Natural killer cell (primary cell): ENCODE data around the gene IST1. TPM values are rescaled to one million over a fixed set of nuclear protein-coding genes. Genes with fewer than 3 reads are reported as not detected.

ENCODE experiments used
- ATAC-seq, 3 donors: fragments of 150-1000 bp in 2 of 3; fragments of 200-7000 bp in 1 of 3; cut with Tn5 transposase; 1 replicate in 1 of 3; 2 replicates in 2 of 3; pipeline ENCODE4 v1.10.0; 2021; ENCODE audit warnings: mild to moderate bottlenecking in 2 of 3, moderate library complexity in 2 of 3
- DNase-seq, 2 donors: peaks; one replicate each; pipeline versions ENCODE4 v3.0.0 to v3.0.0-alpha.2; 2013 to 2021; ENCODE audit warnings: mixed read lengths in 1 of 2
- H3K27ac ChIP-seq: one replicate; pipeline ENCODE4 v1.5.1; 2013; ENCODE audit warnings: mild to moderate bottlenecking, low read length
- H3K27me3 ChIP-seq: one replicate; pipeline ENCODE4 v1.6.1; 2013; ENCODE audit warnings: low read length; ENCODE audit not compliant: control insufficient read depth, insufficient read depth
- H3K36me3 ChIP-seq: one replicate; pipeline ENCODE4 v1.6.1; 2013; ENCODE audit warnings: low read length; ENCODE audit not compliant: control insufficient read depth, insufficient read depth
- H3K4me1 ChIP-seq: one replicate; pipeline ENCODE4 v1.6.1; 2013; ENCODE audit warnings: low read length; ENCODE audit not compliant: control insufficient read depth, insufficient read depth
- H3K4me3 ChIP-seq: one replicate; pipeline ENCODE4 v1.5.1; 2013; ENCODE audit warnings: low read length
- H3K9me3 ChIP-seq: one replicate; pipeline ENCODE4 v1.6.1; 2013; ENCODE audit warnings: low read length; ENCODE audit not compliant: control insufficient read depth, insufficient read depth
- H3K27ac Mint-ChIP-seq, 2 donors: one replicate each; pipeline ENCODE4 v1.8.0; 2022; ENCODE audit warnings: mild to moderate bottlenecking in 2 of 2, mixed read lengths in 2 of 2, moderate library complexity in 1 of 2
- H3K27me3 Mint-ChIP-seq, 2 donors: one replicate each; pipeline ENCODE4 v1.8.0; 2022; ENCODE audit warnings: low read depth in 2 of 2, mixed read lengths in 2 of 2
- H3K36me3 Mint-ChIP-seq: one replicate; pipeline ENCODE4 v1.8.0; 2022; ENCODE audit warnings: mixed read lengths
- H3K4me1 Mint-ChIP-seq, 2 donors: one replicate each; pipeline ENCODE4 v1.8.0; 2022; ENCODE audit warnings: mixed read lengths in 2 of 2
- H3K4me3 Mint-ChIP-seq: one replicate; pipeline ENCODE4 v1.8.0; 2022; ENCODE audit warnings: mild to moderate bottlenecking, moderate library complexity, mixed read lengths
- H3K9me3 Mint-ChIP-seq, 2 donors: one replicate each; pipeline ENCODE4 v1.8.0; 2022; ENCODE audit warnings: mixed read lengths in 2 of 2
- whole genome bisulfite sequencing: methylation state at CpG from one replicate; pipeline ENCODE4 v1.1.7; 2013; ENCODE audit warnings: missing lambda C conversion rate; ENCODE audit not compliant: insufficient coverage; 5-methylcytosine and 5-hydroxymethylcytosine counted together
- intact Hi-C: fragments of 100-400 bp; cut with micrococcal nuclease; formaldehyde crosslinking; loops from one replicate; pipeline ENCODE4 v1.14.2; 2022
- total RNA-seq, 4 donors: library from RNA; stranded (reverse); fragments of 120-200 nt in 1 of 4; gene quantifications; one replicate each; pipeline versions ENCODE4 v1.2.3 to v1.2.4, GENCODE V29; 2013 to 2022
- TF ChIP-seq, protein P1 (sequence below): fragments of 200-600 bp; IDR thresholded peaks from one replicate; pipeline ENCODE4 v1.8.0; 2022; ENCODE audit warnings: antibody characterized with exemption

The IST1 gene
- total RNA-seq, 3 donors from 2014 or later (not counting 1 experiment from before 2014, with no cell fraction given): 363 to 391 (median 378) TPM

DNA sequence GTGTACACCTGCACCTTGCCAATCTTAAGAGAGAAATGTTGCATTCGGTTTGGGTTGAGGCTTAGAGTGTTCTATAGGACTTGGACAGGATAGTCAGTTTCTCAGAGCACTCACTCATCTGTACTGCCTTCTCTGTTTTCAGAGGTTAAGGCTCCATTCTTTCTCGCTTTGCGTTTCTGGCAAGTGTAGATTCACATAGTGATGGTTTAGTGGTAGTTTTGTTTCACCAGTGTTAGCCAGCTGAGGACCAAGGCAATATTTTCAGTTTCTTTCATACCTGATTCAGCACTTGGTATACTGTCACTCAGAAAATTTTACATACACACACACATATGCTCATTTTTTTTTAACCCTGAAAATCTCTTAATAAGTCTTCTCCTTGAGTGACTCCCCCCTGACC is 48.2 kb upstream of the IST1 start:
- Histone ChIP-seq H3K27ac (no peak overlapping the region), H3K27me3 (no peaks in the 10 kb centered on the region), H3K4me3 (no peak overlapping the region), H3K4me1 (peaks cover 13% of the 10 kb centered on the region), H3K9me3 (no peaks in the 10 kb centered on the region), H3K36me3 (peaks cover 35% of the 10 kb centered on the region)
- Mint-ChIP-seq H3K9me3 (no peaks in the 10 kb centered on the region), H3K4me1 (peaks cover 30 to 45% of the 10 kb centered on the region in 2 donors), H3K27me3 (no peaks in the 10 kb centered on the region), H3K27ac (peak overlapping the region; percentile 94 to 97), H3K4me3 (peak overlapping the region; percentile 94), H3K36me3 (peaks cover 7% of the 10 kb centered on the region)
- no peak for ATAC-seq
- DNase-seq: no peak
- TF ChIP-seq, protein P1, sequence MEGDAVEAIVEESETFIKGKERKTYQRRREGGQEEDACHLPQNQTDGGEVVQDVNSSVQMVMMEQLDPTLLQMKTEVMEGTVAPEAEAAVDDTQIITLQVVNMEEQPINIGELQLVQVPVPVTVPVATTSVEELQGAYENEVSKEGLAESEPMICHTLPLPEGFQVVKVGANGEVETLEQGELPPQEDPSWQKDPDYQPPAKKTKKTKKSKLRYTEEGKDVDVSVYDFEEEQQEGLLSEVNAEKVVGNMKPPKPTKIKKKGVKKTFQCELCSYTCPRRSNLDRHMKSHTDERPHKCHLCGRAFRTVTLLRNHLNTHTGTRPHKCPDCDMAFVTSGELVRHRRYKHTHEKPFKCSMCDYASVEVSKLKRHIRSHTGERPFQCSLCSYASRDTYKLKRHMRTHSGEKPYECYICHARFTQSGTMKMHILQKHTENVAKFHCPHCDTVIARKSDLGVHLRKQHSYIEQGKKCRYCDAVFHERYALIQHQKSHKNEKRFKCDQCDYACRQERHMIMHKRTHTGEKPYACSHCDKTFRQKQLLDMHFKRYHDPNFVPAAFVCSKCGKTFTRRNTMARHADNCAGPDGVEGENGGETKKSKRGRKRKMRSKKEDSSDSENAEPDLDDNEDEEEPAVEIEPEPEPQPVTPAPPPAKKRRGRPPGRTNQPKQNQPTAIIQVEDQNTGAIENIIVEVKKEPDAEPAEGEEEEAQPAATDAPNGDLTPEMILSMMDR: no peak
- whole genome bisulfite sequencing: 79% methylated on average over 3 of the region's 3 CpGs
- intact Hi-C loops: loop anchor here (5.0 kb wide), 2 partner anchors 35 to 50 kb away; partner anchors contain the start of genes IST1 and ZNF821

DNA sequence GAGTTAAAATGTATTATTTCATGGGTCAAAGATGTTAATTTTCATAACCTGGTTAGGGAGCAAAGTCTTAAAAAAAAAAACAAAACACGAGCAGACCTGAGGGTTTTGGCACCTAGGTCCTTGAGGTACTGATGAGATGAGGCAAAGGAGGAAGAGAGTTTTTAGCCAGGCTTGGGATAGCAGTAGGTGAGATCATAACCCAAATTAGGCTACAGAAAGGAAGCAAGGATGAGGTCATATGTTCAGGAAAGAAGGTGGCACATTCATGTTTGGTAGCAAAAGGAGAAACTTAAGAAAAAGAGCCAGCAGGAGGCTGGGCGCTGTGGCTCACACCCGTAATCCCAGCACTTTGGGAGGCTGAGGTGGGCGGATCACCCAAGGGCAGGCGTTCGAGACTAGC is 46.7 kb upstream of the IST1 start:
- intact Hi-C loops: loop anchor here (5.0 kb wide), 2 partner anchors 34 to 49 kb away; partner anchors contain the start of genes IST1 and ZNF821
- H3K9me3 Mint-ChIP-seq: no peaks in the 10 kb centered on the region
- DNase-seq: no peak

DNA sequence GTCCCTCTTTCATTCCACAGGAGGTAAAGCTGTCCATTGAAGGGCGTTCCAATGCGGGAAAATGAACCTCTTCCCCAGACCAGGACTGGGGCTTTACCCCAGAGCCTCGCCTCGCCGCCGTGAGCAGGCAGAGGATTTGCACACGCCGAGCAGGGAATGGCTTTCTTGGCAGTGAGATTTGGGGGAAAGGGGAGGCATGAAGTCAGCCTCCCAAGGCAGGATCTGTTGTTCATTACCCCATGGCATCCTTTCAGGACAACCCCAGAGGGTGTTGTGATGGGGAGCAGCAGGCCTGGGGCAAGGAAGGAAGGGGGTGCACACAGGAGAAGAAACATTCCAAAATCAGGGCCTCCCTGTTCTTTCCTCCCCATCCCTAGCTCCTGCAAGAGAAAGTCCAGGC is 43.6 kb upstream of the IST1 start:
- H3K4me3 ChIP-seq: no peak overlapping the region
- H3K36me3 ChIP-seq: peaks cover 45% of the 10 kb centered on the region
- Mint-ChIP-seq H3K9me3 (no peaks in the 10 kb centered on the region), H3K27me3 (no peaks in the 10 kb centered on the region), H3K4me1 (peaks cover 46 to 66% of the 10 kb centered on the region in 2 donors), H3K36me3 (peaks cover 7% of the 10 kb centered on the region), H3K4me3 (no peak overlapping the region), H3K27ac (no peak overlapping the region)
- intact Hi-C loops: no loop called here
- H3K9me3 ChIP-seq: no peaks in the 10 kb centered on the region
- no peaks in the 10 kb centered on the region for H3K27me3 ChIP-seq
- WGBS: 94% methylated on average over 8 of the region's 8 CpGs
- ATAC-seq (no peak), DNase-seq (no peak)
- H3K4me1 ChIP-seq: peaks cover 25% of the 10 kb centered on the region
- TF ChIP-seq, protein P1: no peak
- H3K27ac ChIP-seq: no peak overlapping the region

More for the DNA sequence above, 46.7 kb upstream of the IST1 start:
- no peak for ATAC-seq
- Mint-ChIP-seq H3K4me1 (peaks cover 30 to 50% of the 10 kb centered on the region in 2 donors), H3K4me3 (no peak overlapping the region), H3K36me3 (peaks cover 7% of the 10 kb centered on the region), H3K27me3 (no peaks in the 10 kb centered on the region), H3K27ac (peak overlapping the region; percentile 1 to 2)
- Histone ChIP-seq H3K36me3 (peaks cover 40% of the 10 kb centered on the region), H3K27me3 (no peaks in the 10 kb centered on the region), H3K4me1 (peaks cover 16% of the 10 kb centered on the region), H3K27ac (no peak overlapping the region), H3K9me3 (no peaks in the 10 kb centered on the region), H3K4me3 (no peak overlapping the region)
- TF ChIP-seq, protein P1: no peak
- 88% methylated on average over 6 of the region's 6 CpGs for WGBS

DNA sequence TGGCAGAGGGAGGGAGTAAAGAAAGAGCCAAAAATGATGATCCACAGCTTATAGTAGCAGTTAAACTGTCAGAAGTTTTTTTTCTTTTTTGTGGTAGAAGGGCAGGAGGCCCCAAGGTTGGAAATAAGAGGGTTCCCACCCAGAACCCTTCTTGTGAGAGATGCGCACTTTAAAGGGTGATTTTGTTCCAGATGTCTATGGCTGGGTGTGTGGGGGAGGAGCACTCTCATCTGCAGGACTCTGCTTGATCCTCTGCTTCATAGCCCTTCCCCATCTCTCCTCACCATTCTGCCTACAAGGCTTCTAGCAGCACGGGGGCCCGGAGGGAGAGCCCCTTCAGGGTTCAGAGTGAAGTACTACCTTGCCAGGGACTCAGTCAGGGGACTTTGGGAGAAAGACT is 43.2 kb upstream of the IST1 start:
- WGBS: 77% methylated on average over 2 of the region's 3 CpGs
- no peak overlapping the region for H3K27ac Mint-ChIP-seq

More for the DNA sequence above, 43.2 kb upstream of the IST1 start:
- H3K4me3 ChIP-seq: no peak overlapping the region
- Mint-ChIP-seq H3K36me3 (peaks cover 7% of the 10 kb centered on the region), H3K27me3 (no peaks in the 10 kb centered on the region), H3K4me1 (peaks cover 46 to 66% of the 10 kb centered on the region in 2 donors), H3K9me3 (no peaks in the 10 kb centered on the region), H3K4me3 (no peak overlapping the region)
- no peak overlapping the region for H3K27ac ChIP-seq
- intact Hi-C loops: no loop called here
- peaks cover 25% of the 10 kb centered on the region for H3K4me1 ChIP-seq
- ATAC-seq: no peak
- no peaks in the 10 kb centered on the region for H3K9me3 ChIP-seq
- peaks cover 45% of the 10 kb centered on the region for H3K36me3 ChIP-seq
- no peaks in the 10 kb centered on the region for H3K27me3 ChIP-seq
- TF ChIP-seq, protein P1: no peak
- DNase-seq: no peak
